GM10266 (cell line): ENCODE results near the gene RNASE8.

Source experiments
- DNase-seq: peaks from one replicate; pipeline ENCODE4 v3.0.0; 2012; ENCODE audit errors: extremely low spot score
- TF ChIP-seq, protein P1 (sequence below): IDR thresholded peaks from 2 replicates; pipeline ENCODE4 v1.5.1; 2012; ENCODE audit warnings: mild to moderate bottlenecking, low read depth; ENCODE audit not compliant: control insufficient read depth, insufficient read depth; ENCODE audit errors: missing control alignments

RNASE8 gene

GRCh38 chr14:21104448-21105060, 46.9 kb downstream of the RNASE8 start:
- TF ChIP-seq, protein P1, sequence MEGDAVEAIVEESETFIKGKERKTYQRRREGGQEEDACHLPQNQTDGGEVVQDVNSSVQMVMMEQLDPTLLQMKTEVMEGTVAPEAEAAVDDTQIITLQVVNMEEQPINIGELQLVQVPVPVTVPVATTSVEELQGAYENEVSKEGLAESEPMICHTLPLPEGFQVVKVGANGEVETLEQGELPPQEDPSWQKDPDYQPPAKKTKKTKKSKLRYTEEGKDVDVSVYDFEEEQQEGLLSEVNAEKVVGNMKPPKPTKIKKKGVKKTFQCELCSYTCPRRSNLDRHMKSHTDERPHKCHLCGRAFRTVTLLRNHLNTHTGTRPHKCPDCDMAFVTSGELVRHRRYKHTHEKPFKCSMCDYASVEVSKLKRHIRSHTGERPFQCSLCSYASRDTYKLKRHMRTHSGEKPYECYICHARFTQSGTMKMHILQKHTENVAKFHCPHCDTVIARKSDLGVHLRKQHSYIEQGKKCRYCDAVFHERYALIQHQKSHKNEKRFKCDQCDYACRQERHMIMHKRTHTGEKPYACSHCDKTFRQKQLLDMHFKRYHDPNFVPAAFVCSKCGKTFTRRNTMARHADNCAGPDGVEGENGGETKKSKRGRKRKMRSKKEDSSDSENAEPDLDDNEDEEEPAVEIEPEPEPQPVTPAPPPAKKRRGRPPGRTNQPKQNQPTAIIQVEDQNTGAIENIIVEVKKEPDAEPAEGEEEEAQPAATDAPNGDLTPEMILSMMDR, result peak; percentile 99
- DNase-seq, result peak; percentile 65

- TF ChIP-seq, protein P1, result no peak
- DNase-seq, result no peak
These were observed 47.5 kb downstream of the RNASE8 start for GRCh38 chr14:21105095-21105494.

GRCh38 chr14:21106176-21106497, 48.5 kb downstream of the RNASE8 start:
- TF ChIP-seq, protein P1, result no peak
- DNase-seq, result no peak

DNA sequence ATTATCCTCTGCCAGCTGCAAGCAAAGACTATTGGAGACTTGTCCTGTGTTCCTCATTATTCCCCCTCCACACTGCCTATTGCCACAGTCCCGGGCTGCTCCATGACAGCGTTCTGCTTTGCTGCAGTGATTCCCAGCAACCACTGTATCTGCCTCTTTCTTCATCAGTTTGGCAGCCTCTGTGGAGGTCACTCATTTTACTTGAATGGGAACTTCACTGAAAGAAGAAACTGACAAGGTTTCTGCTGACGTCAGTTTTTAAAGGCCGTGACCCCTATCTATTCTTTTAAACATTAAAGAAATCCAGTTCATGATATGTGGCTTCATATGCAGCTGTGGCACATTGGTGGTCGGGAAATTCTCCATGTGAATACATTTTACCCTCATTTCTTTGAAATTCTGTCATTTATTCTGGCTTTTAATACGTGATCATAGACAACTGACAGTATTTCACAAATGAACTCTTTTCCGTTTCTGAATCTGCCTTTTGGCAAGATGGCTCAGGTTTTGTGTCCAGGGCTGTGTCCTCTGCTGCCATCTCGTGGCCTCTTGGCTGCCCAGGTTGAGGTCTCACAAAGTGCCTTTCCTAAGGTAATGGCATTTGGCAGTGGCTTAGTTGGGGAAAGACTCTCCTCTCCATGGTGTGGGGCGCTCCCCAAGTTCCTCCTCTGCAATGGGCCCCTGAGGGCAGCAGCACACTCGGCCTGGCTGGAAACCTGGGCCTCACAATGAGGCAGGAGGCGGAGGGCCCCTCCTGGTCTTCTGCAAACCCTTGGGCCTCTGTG, 49.1 kb downstream of the RNASE8 start:
- TF ChIP-seq, protein P1, result peak; percentile 96
- DNase-seq, result peak; percentile 70

- DNase-seq, result no peak
- TF ChIP-seq, protein P1, result peak; percentile 4
These were observed 49.7 kb downstream of the RNASE8 start for GRCh38 chr14:21107283-21107800.
